GM21447 (cell line): ENCODE measurements around the gene PTPN20.
"Not testable (repeated sequence)": the region's sequence is repeated elsewhere in the genome, so short reads cannot be mapped to it uniquely, and the experiment has no call there.

ENCODE experiments used
- ATAC-seq: cut with Tn5 transposase; IDR thresholded peaks from one replicate; pipeline ENCODE4 v1.9.1; 2021; ENCODE audit not compliant: unreplicated experiment

Gene PTPN20, protein sequence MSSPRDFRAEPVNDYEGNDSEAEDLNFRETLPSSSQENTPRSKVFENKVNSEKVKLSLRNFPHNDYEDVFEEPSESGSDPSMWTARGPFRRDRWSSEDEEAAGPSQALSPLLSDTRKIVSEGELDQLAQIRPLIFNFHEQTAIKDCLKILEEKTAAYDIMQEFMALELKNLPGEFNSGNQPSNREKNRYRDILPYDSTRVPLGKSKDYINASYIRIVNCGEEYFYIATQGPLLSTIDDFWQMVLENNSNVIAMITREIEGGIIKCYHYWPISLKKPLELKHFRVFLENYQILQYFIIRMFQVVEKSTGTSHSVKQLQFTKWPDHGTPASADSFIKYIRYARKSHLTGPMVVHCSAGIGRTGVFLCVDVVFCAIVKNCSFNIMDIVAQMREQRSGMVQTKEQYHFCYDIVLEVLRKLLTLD

DNA sequence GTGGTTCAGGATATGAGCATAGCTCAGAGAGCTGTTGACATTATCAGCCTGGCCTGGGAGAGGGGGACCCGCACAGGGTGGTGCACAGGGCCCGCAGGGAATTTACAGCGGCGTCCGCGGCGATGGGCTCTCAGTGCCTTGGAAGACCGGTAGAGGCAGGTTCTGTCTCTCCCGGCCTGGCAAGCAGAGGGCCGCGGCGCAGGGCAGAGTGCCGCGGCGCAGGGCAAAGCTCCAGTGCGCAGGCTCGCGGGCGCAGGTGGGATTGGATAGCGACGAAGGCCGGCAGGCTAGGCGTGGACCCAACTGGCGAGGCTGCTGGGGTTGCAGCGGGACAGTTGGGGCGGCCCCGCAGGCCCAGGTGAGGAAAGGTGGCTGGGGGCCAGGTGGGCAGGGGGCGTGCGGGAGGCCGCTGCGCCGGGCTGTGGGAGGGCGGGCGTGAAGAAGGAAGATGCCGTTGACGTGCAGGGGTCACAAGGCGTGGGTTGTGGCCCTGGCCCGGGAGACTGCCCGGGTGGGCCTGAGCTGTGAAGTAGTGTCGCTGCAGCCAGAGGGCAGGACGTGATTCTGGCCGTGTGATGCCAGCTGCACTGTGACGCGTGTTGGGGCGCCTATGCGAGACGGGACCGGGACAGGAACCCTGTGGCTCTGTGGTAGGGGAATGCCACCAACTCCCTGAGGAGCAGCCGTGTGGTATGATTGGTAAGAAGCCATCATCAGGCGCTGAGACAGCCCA, at the start of gene PTPN20:
TSS of gene PTPN20 (plus strand) at position 285 of the 733 bp plus-strand sequence. CDS start 21,072 bp downstream, outside the sequence.
- peak; percentile 75 for ATAC-seq

DNA sequence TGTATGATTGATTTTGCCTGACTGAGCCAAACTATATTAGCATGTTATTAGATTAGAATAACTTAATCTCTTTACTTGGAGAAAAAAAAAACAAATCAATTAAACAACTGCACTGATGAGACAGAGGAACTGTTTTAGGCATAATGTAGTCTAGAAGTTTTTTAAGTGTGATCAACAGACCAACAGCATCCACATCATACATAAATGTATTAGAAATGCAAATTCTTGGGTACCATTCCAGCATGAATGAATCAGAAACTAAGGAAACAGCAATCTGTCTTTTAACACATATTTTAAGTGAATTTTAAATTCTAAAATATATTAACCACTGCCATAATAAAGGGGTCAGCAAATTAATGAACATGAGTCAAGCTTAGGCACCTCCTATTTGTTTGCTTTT, 41.5 kb upstream of the PTPN20 start:
- ATAC-seq = not testable (repeated sequence)

DNA sequence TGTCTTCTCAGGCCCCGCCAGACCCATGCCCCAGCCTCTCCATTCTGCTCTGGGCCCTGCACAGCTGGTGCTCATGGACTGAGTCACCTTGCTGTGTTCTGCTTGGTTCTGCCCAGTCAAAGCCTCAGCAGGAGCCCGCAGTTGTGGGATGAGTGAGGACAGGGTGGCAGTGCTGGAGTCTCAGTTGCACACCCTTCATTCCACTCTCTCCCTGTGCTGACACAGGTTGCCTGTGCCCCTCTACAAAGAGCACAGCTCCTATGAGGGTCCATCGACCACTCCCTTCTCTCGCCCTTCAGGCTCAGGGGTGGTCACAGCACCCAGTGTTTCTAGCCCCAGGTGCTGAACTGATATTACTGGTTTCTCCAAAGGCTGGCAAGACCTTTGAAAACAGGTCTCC, 39.6 kb upstream of the PTPN20 start:
- not testable (repeated sequence) for ATAC-seq

DNA sequence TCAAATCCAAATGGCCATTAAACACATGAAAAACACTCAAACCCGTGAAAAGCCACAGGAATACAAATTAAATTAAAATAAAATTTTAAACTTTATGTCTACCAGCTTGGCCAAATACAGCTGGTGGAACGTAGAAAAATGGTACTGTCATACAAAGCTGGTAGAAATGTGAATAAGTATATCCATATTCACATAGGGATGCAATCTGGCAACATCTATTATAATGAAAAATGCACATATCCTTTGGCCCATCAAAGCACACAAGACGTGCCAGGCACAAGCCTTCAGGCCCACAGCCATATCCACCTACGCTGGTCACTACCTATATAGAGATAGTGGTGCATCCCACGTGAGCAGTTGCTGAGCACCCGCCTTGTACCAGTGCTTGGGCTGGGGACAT, 35.9 kb upstream of the PTPN20 start:
- ATAC-seq = not testable (repeated sequence)

DNA sequence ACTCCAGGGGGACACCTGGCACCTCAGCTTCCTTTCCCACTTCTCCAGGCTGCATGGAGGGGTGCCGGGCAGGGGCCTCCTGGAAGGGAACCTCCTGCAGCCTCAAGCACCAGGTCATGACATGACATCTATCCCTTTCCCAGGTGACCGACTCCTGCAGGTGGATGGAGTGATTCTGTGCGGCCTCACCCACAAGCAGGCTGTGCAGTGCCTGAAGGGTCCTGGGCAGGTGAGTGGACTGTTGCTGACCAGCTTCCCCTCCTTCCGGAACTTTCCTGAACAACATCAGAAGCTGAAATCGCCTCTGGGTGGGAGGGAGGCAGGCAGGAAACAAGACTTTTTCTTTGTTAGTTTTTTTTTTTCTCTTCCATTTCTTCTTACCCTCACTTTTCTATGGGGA, 34.5 kb upstream of the PTPN20 start:
- not testable (repeated sequence) for ATAC-seq

DNA sequence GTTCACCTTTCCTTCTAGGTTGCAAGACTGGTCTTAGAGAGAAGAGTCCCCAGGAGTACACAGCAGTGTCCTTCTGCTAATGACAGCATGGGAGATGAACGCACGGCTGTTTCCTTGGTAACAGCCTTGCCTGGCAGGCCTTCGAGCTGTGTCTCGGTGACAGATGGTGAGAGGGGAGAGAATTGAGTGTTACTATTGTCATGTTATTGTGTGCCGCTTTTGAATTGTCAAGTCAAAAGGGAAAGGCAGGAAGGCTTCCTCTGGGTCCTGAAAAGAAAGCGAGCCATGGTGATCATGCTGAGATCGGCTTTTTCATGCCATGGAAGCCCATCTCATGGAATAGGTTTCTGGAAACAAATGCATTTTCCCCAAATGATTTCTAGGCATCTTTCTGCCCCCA, 32.5 kb upstream of the PTPN20 start:
- ATAC-seq = not testable (repeated sequence)

DNA sequence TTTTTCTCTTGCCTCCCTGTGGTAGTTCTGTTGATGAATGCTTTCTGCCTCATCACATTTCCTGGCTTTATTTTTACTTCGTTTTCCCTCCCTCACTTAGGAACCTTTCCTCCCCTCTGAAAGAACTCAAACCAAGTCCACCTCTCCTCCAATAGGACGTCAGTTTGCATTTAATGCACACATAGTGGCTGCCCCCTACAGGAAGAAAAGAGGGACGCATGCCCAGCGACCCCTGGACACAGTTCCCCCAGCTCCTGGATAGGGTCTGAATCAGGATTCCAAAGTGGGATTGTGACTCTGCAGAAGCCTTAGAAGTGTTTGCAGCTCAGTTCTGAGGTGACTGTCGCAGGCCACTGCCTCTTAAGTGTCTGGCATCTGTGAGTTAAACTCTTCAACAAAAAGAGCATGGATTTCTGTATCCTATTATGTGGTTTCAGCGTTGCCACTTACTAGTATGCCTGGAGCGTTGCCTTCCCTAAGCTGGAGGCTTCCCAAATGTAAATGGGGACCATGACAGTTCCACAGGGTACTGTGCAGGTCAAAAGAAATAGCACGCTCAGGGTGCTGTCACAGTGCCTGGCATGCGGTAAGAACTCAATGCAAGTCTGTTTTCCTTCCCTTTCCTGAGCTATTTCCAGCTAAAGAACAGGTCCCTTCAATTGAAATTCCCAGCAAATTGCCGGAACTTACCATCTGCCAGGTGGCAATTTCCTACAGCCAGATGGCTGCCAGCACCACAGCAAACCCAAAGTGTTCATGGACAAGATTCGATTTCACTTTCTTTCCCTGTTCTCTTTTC, 20.2 kb upstream of the PTPN20 start:
- ATAC-seq = not testable (repeated sequence)

DNA sequence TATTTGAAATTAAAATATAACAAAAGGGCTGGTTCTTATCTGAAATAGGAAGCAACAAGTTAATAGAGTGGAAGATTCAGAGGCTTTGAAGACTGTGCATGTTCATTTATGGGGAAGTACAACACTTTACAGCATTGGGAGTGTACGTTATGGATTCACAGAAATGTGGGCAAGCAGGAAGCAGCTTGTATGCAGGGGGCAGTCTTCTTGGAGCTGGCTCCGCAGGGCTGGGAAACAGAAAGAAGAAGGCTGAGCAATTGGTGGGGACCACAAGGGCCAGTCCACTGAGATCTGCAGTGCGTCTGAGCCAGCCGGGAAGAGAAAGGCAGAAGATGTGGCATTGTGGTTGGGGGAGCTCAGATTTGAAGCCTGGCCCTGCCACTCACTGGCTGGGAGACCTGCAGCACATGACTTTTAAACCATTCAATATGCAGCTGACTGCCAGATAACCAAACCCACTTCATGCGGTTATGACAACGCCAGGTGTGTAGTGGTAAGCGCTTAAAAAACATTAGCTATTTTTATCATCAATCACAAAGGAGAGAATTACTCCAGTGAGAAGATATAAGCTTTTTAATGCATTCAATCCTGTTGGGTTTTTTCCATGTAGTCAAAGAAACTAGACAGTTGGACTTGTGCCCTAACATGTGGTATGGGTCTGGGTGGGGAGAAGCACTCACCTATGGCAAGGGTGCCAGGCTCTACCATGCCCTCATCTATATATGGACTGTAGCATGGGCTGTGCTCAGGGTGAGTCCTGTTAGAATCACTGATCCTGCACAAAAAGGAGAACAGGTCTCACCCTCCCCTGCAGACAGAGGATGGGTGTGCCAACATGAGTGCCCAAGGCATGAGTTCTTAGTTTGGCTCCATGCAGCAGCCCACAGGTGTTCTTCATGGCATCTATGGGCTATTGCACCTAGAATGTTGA, 14.2 kb upstream of the PTPN20 start:
- not testable (repeated sequence) for ATAC-seq

DNA sequence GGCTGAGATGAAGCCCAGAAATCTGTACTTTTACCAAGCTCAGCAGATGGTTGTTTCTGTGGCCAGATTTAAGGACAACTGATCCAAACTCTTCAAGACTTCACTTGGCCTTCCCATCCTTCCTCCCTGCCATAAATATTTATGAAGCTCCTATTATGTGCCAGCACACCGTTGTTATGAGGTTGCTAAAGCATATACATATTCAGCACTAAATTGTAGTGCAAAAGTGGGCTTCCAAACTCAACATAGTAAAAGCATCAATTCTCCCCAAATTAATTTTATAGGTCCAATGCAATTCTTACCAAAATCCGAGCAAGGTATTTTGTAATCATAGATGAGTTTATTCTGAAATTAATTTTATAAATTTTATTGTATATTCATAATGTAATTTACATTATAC, 10.0 kb upstream of the PTPN20 start:
- not testable (repeated sequence) for ATAC-seq

DNA sequence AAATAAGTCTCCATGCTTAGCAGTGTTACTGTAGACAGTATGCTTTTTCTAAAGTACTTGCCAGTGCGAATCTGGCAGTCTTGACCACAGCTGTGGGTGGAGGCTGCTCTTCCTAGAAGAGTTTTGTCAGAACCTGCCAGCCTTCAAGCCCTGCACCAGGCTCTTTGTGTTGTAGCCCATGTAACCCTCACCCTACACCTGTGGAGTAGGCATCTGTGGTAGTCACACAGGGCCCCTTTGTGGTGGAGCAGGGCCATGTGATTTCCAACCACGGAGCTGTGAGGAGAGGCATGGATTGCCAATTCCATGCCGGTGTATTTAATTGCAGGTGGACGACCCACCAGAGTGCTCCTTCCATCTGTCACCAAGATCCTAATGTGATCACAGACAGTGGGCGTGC, 7.4 kb upstream of the PTPN20 start:
- ATAC-seq = not testable (repeated sequence)

DNA sequence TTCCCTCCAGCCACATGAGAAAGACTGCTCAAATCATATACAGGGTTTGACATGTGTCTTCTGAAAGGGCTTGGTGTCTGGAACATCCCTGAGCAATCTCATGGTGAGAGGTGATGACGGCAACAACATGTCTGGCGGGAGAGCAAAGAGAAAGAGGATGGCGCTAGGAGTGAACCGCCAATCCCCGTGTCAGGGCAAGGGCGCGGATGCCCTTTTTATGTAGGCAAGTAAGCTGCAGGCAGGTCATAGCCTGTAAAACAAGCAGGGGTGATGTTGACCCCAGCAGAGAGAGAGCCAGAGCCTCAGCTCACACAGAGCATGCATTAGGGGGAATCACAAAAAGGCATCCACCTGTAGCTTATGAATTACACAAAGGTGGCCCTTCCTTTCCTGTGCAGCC, 4.9 kb upstream of the PTPN20 start:
- not testable (repeated sequence) for ATAC-seq

DNA sequence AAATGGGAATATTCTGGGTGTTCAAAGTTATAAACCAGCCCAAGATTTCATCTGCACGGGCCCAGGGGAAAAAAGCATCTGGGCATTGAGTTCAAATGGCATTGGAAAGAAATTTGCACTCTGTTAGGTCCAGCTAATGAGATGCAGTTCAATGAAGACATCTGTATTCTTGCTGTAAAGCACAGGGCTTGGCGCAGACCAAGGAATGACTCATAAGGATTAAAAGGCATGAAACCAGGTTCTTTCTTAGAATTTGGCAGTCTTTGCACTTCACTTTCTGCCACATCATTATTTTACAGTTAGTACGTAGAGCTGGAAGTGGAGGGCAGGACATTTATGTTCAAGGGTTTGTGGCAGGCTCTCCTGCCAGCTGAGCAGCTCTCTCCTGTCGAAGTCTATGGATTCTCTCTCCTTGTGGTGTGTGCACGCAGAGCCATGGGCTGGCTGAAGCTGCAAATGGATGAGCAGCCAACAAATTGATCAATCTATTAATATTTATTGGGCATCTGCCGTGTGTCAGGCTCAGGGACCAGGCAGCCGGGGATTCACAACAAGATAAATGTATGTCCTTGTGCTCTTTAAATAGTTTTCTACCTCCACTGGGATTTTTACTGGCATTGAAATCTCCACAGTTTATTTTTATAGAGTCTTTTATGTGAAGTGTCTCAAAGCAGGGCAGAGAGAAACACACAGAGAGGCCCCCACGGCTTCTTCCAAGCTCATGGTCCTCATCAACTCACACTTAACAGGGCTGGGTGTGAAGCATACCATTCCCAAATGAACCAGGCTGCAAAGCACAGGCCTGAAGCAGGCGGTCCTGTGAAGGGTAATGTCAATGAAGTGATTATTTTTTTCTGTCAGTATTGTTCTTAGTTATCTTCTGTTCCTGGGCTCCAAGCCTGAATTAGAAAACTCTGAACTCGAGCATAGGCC, 3.8 kb upstream of the PTPN20 start:
- ATAC-seq = not testable (repeated sequence)

DNA sequence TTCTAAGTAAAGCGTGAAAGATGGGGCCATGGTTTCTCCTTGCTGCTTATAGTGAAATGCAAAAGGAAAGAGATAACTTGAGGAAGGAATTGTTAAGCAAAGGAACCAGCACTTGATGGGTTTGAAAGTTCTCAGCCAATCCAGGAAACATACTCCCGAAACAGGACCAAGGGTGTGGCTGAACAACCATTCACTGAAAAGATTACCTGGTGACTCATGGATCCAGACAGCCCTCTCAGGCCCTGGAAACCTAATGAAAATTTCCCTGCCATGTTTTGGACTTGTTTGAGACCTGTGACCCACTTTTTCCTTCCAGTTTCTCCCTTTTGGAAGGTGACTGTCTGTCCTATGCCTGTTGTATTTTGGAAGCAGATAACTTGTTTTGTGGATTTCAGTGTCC, 11.3 kb downstream of the PTPN20 start:
- ATAC-seq = not testable (repeated sequence)

DNA sequence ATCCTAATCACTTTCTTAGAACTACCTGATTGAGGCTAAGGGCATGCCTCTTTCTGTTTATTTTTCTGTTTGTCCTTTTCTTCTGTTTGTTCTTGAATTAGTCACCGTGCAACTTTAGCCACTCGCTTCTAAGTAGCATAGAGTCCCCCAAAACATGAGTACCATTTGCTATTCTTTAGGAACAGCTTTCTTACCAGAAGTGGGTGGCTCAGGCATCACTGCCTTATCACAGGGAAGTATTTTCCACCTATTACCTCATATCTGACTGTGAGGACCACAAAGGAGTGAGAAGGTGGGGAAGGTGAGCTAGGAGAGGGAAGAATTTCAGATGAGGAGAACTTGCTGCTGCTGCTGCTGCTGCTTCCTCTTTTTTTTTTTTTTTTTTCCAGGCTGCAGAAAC, 13.9 kb downstream of the PTPN20 start:
- not testable (repeated sequence) for ATAC-seq

DNA sequence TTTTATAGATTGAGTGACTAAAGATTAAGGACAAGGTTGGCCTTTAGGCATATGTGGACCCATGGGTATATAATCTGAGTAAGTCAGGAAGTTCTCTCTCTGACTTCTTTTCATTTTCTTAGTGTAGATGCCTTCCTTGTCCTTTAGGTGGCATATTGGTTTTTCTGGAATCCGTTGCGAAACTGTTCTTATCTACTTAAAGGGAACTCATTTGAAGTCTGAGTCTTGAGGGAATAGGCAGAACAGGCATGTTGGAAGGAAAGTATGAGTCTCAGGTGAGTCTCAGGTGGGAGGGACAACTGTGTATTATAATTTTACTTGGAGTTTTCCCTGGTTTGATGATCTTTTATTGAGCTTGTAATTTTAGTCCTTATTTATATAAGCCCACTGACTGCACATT, 14.6 kb downstream of the PTPN20 start:
- not testable (repeated sequence) for ATAC-seq

DNA sequence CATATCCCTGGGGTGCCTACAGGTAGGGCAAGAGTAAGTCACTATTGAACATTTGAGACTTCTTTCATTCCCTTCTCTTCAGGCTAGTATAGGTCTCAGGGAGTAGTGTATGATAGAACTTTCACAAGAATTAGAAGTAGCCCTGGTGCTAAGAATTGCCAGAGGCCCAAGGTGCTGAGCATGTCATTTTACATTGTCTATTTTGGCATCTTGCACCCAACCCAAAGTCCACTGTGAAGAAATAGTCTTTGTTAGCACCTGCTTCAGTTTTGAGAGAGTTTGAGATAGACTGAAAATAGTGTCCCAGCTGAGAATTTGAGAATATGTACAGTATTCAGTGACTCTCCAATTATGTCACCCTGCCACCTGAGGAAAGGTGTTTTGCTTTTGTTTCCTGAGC, 17.6 kb downstream of the PTPN20 start:
- not testable (repeated sequence) for ATAC-seq

DNA sequence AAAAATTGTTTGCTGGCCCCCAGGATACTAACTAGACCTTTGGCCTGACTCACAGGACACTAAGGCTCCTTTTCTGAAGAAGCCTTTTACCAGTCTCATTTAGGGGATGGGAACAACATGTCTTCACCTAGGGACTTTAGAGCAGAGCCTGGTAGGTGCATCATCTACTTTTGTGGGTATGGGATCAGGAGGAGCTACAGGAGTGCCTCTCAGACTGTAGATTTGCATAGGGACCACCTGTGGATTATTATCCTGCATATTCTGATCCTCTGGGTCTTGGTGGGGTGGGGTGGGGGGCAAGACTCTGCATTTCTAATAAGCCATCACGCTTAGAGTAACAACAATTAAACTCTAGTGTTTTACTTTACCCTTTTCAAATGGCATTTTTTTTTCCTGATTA, 21.2 kb downstream of the PTPN20 start:
- ATAC-seq = not testable (repeated sequence)

DNA sequence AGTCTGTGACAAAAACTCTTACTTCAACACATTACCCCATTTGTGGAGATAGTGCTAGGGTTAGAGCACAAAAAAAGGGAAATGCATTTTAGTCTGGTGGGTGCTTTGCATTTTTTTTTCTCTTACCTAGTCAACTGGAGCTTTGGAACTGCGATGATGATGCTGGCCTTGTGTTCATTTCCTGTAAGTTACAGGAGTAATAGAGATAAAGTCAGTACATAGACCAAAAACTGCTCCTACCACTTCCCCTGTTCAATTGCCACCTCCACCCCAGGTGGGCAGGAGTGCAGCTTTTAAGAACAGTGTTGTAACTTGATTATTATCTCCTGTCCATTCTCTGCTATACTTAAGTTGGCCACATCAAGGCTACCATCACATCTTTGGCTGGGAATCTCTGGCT, 29.9 kb downstream of the PTPN20 start:
- not testable (repeated sequence) for ATAC-seq
